SK-N-SH treated with all-trans-retinoic acid at 6 μM for 48 hours (cell line): ENCODE results near the gene PCP4.

Source experiments
- BACH2 ChIP-seq: fragments of 250-450 bp; sonication (Bioruptor Pico); IDR thresholded peaks from 2 replicates; pipeline ENCODE4 v1.9.0; 2021; ENCODE audit warnings: mild to moderate bottlenecking, borderline replicate concordance
- GLIS3 ChIP-seq: fragments of 250-450 bp; sonication (Bioruptor Pico); IDR thresholded peaks from 2 replicates; pipeline ENCODE4 v1.5.0; 2020; ENCODE audit warnings: mild to moderate bottlenecking, moderate library complexity
- RARB ChIP-seq: fragments of 250-450 bp; sonication (Bioruptor Pico); IDR thresholded peaks from 2 replicates; pipeline ENCODE4 v1.8.0; 2021; ENCODE audit warnings: mild to moderate bottlenecking, moderate library complexity
- ZFP3 ChIP-seq: fragments of 250-450 bp; sonication (Bioruptor Pico); IDR thresholded peaks from 2 replicates; pipeline ENCODE4 v1.5.0; 2020; ENCODE audit warnings: mild to moderate bottlenecking, moderate library complexity

- TF ChIP-seq BACH2 (CRISPR knock-in tag), result no peak
- no peak for TF ChIP-seq GLIS3 (CRISPR knock-in tag)
- no peak for TF ChIP-seq ZFP3 (CRISPR knock-in tag)
- TF ChIP-seq RARB, result no peak
Observed at GRCh38 chr21:39882839-39883195, 15.6 kb downstream of the PCP4 start.
